ENCODE results near the gene PRUNE1. TPM values are rescaled to one million over a fixed set of nuclear protein-coding genes. Genes with fewer than 3 reads are reported as not detected.

PRUNE1 gene
- total RNA-seq, 1 experiment from 2014 or later = 19.7 TPM

DNA sequence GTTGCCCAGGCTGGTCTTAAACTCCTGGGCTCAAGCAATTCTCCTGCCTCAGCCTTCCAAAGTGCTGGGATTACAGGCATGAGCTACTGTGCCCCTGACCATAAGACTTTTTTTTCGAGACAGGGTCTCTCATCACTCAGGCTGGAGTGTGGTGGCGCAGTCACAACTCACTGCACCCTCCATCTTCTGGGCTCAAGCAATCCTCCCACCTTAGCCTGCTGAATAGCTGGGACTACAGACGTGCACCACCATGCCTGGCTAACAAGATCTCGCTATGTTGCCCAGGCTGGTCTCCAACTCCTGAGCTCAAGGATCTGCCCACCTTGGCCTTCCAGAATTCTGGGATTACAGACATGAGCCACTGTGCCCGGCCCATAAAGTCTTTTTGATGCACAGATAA is 41.2 kb downstream of the PRUNE1 start:
- no peak for DNase-seq (ENCODE audit: low spot score)

DNA sequence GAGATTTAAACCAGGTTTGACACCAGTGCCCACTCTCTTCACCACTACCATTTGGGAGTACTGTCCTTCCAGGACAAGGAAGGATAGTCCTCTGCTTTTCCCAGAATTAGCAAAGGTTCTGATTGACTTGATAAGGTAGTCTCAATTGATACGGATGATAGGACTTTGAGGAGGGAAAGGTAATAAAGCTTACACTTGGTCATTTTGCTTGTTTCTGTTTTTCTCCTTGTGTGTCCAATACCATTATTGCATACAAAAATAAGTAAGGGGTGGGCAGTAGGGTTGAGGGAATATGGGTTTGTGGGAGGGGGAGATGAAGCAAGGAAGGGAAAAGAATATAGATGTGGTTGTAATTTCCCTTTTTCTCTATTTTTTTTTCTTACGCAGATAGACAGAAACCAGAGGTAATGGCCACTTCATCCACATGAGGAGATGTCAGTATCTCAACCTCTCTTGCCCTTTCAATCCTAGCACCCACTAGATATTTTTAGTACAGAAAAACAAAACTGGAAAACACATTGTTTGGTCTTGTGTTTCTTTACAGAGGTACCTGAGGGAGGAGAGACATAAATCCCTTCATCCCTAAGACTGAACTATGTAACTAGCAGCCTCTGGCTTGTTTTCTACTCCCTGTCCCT is 41.9 kb downstream of the PRUNE1 start:
- no peak for DNase-seq (ENCODE audit: low spot score)

DNA sequence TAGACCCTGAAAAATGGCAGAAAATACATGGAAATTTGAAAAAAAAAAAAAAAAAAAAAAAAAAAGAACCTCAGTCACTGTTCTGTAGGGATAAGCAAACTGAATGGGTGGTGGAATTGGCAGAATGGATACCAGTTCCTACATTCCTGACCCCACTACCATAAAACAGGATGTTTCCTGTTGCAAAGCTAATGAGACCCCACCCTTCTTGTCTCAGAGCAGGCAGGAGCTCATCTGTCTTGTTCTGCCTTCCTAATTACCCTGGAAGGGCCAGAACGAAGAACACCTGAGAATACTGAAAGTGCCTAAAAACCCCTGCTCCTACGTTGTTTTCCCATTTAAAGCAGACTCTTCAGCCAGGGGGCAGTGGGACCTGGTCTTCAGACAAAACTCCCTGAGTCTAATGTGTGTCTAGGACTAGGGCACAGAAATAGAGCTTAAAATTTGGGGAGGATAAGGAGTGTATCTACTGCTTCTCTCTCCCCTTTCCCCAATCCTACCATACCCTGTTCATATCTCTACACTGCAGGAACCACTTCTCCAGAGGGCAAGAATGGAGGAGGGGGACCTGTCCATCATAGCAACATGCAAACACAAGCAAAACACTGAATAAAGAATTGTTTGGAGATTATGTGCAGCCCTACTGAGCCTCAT is 43.2 kb downstream of the PRUNE1 start:
- DNase-seq (ENCODE audit: low spot score) = no peak

DNA sequence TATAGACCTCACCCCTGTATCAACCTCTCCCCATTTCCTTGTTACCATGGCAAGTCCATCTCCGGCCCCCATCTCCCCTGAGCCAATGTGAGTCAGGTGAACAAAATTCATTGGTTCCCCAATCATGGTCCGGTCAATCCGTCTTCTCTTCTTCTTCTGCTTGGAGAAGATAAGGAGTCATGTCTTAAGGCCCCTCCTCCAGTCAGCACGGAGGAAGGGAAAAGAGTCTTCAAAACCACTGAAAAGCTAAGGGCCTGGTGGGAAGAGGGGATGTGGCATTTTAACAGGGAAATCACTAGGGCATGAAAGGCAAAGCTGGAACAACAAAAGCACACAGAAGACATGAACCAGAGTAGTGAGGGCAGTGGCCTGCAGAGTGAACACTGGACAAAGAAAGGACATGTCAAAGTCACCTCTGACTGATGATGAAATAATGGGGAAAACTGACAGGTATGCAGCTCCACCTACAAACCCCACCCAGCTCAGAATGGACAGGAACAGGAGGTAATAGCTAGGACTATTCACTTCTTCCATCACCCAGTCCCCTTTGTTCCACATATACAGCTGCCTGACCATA is 46.8 kb downstream of the PRUNE1 start:
- DNase-seq (ENCODE audit: low spot score) = no peak

DNA sequence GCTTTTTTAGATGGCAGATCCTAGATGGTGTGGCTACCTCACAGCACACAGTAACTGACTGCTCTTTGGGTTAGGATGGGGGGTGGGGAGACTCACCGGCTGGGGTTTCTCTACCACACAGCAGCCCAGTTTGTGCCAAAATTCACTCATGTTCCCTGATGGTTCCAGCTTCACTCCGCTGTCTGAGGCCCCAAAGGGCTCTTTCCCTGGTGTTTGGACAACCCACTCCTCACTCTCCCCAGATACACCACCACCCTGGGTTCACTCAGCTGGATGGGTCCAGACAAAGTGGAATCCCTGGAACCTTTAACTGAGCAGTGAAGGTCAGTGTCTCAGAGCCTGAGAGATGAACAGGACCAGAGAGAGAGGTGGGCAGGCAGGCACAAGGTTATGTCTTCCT is 47.3 kb downstream of the PRUNE1 start:
- no peak for DNase-seq (ENCODE audit: low spot score)

DNA sequence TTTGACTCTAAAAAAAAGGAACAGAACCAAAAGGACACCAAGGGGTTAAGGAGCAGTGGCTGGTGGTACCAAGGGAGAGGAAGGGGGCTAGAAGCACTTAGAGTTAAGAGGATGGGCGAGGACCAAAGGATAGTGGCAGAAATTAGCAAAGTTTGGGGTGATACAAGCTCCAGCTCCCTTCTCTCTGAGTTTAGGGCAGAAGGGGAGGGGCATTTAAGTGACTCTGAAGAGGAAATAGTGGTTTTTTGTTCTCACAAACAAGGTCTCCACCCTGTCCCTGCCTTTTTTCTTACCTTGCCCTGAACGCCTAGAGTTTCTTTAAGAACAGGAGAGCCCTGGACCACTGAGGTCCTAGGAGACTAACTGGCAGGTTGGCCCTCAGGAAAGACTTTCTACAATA is 47.9 kb downstream of the PRUNE1 start:
- no peak for DNase-seq (ENCODE audit: low spot score)

DNA sequence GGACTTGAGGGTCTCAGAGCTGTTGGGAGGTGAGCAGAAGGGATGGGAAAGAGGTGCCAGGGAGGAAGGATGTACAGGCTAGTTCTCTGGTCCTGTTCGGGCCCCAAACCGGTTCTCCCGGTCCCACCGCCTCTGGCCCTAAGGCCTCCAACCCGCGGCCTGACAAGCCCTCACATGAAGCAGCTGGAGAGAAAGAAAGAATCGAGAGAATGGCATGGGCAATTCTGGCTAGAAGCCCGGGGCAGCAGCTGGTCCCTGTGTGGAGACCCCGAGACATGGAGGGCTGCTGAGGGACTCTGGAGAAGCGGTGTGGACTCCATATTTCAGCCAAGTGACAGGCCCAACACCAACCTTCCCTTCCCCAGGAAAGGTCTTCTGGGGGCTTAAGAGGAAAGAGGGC is 50.4 kb downstream of the PRUNE1 start:
- DNase-seq (ENCODE audit: low spot score) = no peak

DNA sequence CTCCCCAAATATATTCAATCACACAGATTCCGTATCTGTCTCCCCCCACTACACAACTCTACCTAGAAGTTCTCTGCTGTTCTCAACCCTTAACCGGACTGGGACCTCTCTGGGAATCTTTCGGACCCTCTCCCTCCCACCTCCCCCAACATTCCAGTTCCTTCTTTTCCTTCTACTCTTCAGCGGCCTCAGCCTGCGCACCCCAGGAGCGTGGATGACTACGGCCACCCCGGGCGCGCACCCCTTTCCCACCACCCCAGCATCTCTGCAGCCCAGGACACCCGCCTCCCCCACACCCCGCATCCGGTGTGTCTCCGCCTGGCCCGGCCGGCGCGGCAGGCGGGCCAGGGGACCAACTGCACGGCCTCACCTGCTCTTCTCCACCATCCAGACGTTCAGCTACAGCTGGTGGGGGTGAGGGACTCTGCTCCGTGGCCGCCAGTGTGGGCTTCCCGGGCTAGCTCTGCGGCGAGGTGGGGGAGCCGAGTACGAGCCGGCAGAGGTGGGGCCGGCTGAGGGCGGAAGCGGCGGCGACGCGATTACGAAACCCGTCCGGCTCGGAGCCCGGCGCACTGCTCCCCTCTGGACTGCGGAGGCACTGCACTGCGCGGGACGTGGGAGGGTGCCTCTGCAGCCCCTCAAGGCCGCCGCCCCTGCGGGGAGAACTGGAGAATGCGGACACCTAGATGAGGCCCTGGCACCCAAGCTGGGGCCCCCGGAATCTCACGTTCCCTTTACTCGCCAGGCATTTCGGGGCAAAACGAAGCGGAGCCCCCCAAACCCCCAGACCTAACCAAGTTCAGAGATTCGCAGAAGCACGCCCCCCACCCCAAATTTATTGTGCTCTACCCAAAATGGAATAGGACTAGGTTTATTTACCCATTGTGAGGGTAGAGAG is 51.1 kb downstream of the PRUNE1 start, which contains the start of gene CDC42SE1:
CDC42SE1 (minus strand) TSS at position 514 of the 898 bp plus-strand sequence. CDS start 3,892 bp downstream, outside the sequence.
- DNase-seq (ENCODE audit: low spot score) = peak; percentile 85

DNA sequence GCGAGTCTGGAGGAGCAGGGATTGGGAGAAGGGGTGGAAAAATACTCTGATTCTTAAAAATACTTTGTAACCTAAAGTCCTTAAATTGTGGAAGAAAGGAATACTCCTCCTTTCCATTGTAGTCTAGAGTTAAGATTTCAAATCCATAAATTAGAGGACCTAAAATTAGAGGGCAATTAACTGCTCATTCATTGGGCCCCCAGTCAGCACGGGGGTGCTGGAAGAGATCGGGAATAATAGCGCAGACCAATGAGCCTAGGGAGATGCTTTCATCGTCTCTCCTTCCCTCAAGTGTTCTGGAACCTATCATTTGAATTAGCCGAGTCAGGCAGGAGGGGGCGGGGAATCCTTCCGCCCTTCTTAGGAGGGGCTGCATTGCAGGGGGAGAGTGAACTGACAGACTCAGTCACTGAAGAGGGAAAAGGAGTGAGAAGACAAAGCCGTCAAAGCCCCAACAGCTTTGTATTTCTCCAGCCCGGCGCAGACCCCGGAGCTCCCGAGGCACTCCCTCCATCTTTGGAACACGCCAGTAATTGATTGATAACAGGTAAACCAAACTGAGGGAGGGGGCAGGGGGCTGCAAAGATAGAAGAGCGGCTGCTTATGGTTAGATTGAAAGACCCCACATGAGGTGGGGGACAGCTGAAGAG is 51.9 kb downstream of the PRUNE1 start, which contains the start of gene MLLT11:
MLLT11 (plus strand) TSS at position 391 of the 650 bp plus-strand sequence. CDS start 6,828 bp downstream, outside the sequence.
- DNase-seq (ENCODE audit: low spot score) = peak; percentile 78

DNA sequence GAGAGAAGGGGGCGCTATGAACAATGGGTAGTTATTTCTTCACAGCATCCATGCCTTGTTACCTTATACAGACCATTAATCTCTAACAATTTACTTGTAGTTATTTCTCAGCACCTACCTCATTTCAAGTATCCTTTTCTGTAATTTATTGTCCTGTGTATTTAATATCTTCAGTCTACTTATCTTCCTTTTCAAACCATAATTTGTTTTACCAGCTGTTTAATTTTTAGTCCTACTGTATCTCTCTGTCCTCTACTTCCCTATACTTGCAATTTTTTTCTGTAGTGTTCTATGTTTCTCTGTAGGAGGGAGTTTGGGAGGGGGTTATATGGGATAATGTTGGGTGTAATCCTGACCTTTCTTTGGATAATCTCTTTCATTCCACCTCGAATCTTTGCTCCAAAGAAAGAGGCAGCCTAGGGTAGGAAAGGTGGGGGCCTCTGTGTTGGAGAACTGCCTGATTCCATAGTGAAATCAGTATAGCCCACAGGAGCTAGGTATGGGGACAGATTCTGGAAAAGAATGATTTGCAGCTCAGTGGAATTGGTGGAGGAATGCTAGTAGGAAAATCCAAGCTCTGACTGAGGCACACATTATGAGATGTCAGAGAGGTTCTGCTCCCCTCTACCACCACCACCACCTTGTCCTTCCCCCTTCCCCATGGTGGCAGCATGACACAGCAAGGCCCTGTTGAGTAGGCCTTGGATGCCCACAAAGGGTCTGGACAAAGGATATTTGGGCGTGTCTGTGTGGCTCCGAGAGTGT is 52.6 kb downstream of the PRUNE1 start:
- peak; percentile 55 for DNase-seq (ENCODE audit: low spot score)

DNA sequence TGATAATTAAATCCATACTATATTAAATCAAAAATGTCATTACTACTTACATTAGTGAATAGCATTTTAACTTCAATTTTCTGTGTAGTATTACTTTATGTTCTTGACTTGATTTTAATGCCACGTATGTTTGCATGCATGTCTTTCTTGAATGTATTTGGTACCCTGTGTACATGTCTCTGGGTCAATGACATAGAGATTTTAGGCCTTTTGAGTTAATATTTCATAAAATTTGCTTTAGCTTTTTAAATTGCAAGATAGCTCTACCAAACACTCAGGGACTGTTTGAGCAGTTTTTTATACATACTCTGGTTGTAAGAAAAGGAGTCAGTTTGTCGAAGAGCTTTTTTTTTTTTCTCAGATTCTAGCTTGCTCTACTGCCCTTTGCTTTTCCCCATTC is 53.5 kb downstream of the PRUNE1 start:
- DNase-seq (ENCODE audit: low spot score) = no peak

DNA sequence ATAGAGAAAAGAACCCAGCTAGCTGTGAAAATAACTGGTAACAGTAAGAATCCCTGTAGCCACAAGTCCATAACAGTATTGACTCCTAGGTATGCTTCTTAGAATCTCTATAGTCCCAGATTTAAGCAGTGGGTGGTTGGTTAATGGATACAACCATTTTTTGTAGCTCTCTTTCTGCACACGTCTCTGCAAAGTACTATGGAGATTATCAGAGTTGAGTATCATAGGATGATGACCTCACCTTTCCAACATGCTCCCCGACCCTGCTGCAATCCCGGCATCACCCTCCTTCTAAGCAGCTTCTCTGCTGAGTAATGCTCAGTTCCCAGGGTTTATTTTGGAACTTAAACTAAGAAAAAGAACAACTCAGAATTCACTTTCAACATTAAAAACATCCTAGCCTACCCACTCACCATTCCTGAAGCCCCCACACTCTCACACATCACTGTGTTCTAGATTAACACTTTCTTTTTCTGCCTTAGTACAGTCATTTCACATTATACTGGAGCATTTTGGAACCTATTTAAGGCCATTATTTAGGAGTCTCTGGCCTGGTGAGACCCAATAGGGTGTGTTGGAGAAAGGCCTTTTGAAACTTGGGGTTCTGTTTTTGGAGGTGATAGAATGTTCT is 54.6 kb downstream of the PRUNE1 start:
- DNase-seq (ENCODE audit: low spot score) = peak; percentile 80

DNA sequence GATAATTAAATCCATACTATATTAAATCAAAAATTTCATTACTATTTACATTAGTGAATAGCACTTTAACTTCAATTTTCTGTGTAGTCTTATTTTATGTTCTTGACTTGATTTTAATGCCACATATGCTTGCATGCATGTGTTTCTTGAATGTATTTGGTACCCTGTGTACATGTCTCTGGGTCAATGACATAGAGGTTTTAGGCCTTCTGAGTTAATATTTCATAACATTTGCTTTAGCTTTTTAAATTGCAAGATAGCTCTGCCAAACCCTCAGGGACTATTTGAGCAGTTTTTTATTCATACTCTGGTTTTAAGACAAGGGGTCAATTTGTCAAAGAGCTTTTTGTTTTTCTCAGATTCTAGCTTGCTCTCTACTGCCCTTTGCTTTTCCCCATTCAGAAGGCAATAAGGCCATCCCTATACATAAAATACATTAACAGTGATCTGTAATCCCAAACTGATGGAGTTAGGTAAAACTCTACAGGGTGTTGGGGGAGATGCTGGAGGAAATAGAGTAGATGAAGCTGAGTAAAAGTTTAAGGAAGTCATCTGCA is 56.9 kb downstream of the PRUNE1 start:
- DNase-seq (ENCODE audit: low spot score) = no peak

DNA sequence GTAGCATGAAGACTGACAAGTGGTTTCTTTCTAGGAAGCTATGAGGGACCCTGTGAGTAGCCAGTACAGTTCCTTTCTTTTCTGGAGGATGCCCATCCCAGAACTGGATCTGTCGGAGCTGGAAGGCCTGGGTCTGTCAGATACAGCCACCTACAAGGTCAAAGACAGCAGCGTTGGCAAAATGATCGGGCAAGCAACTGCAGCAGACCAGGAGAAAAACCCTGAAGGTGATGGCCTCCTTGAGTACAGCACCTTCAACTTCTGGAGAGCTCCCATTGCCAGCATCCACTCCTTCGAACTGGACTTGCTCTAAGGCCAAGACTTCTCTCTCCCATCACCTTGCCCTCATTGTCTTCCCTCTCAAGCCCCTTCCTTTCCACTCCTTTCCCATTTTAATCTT is 58.9 kb downstream of the PRUNE1 start:
- no peak for DNase-seq (ENCODE audit: low spot score)

DNA sequence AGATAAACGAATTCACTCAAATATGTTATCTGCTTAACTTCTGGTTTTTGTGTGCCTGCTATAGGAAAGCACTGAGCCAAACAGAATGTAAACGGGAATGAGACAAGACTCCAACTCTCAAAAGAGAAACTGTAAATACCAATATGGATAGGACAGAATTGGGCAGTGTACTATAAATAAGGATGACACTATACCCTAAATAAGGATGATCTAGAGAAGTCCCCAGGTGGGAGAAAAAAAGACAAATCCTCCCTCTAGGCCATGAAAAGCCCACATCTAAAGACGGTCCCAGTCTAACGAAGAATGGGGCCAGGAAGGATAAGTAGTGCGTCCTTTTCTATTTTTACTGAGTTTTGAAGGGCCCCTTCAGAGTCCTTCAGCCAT is 60.8 kb downstream of the PRUNE1 start:
- no peak for DNase-seq (ENCODE audit: low spot score)

DNA sequence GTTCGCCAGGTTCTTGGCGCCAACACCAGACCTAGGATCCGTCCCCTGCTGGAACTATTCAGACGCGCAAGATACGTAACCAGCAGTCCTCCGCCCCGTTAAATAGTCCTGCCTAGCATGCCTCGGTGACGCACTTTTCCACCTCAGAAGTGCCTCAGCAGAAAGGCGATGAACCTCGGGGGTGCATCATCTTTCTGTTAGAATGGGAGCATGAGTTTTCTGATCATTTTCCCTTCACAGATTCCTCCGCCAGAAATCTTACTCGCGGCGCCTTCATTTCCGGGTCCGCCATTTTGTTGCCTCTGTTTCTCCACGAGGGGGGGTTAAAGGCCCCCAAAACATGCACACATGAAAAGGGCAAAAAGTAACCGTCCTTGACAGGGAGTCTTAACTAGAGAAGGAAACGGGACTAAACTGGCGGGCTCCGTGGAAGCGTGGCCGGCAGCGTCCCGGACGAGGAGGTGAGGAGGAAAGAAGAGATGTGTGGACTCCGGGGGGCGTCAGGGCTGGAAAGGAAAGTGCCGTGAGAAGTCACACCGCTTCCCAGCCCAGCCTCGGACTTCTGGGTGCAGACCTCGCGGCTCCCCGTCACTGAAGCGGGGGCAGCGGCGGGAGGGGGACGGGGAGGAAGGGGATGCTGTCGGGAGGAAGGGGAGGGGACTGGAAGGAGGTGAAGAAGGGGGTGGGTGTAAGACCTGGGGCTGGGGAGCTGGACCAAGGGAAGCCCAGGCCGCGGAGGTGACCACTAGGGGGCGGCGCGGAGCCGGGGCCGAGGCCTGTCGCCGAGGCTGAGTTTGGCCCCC is 62.4 kb downstream of the PRUNE1 start, which contains the start of gene GABPB2:
GABPB2 (plus strand) TSS at position 288 of the 803 bp plus-strand sequence. CDS start 17,429 bp downstream, outside the sequence.
- peak; percentile 90 for DNase-seq (ENCODE audit: low spot score)

DNA sequence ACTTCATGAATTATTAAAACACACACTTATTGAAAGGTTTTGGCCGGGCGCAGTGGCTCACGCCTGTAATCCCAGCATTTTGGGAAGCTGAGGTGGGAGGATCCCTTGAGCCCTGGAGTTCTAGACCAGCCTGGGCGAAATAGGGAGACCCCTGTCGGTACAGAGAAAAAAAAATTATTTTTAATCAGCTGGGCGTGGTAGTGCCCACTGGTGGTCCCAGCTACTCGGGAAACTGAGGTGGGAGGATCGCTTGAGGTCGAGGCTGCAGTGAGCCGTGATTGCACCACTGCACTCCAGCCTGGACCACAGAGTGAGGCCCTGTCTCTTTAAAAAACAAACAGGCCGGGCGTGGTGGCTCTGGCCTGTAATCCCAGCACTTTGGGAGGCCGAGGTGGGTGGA is 64.0 kb downstream of the PRUNE1 start:
- no peak for DNase-seq (ENCODE audit: low spot score)
